SK-N-SH (cell line): ENCODE data around the gene MRPL10. TPM values are rescaled to one million over a fixed set of nuclear protein-coding genes. Genes with fewer than 3 reads are reported as not detected.

Experiments used
- CTCF ChIA-PET: fragments of 300-600, 350-600 bp; formaldehyde crosslinking; extraction: SDS; loops from one replicate; lab custom pipeline; 2021; lab: Yijun Ruan, JAX
- POLR2A ChIA-PET: fragments of 350-600 bp; sonication (Branson Sonifier 250); formaldehyde crosslinking; extraction: SDS; loops from one replicate; lab custom pipeline; 2020; ENCODE audit warnings: antibody characterized with exemption, inconsistent platforms; lab: Yijun Ruan, JAX
- DNase-seq: peaks from one replicate; pipeline ENCODE4 v3.0.0; 2012
- H2AFZ ChIP-seq: fragments of 200-600 bp; sonication (generic); 2 replicates; pipeline ENCODE4 v1.8.1; 2016; ENCODE audit warnings: antibody characterized with exemption, mild to moderate bottlenecking, low read depth
- H3F3A ChIP-seq: fragments of 200-600 bp; sonication (generic); replicated peaks from 2 replicates; pipeline ENCODE3; 2016; ENCODE audit warnings: antibody characterized with exemption, mild to moderate bottlenecking; ENCODE audit not compliant: insufficient read depth
- H3K27ac ChIP-seq, 2 experiments: fragments of 200-500 bp in 1 of 2; fragments of 200-600 bp in 1 of 2; sonication (Bioruptor generic) in 1 of 2; sonication (generic), shearing (Covaris generic) in 1 of 2; 2 replicates each; pipeline versions ENCODE4 v1.5.1 to v1.6.1; 2014 to 2016; ENCODE audit warnings: low read depth in 2 of 2, inconsistent platforms in 1 of 2, low read length in 1 of 2, mild to moderate bottlenecking in 1 of 2, mixed read lengths in 1 of 2
- H3K27me3 ChIP-seq: fragments of 200-600 bp; sonication (generic), shearing (Covaris generic); 2 replicates; pipeline ENCODE4 v1.6.1; 2016; ENCODE audit warnings: mixed run types; ENCODE audit not compliant: insufficient read depth
- H3K36me3 ChIP-seq, 2 experiments: fragments of 200-500 bp in 1 of 2; fragments of 200-600 bp in 1 of 2; sonication (Bioruptor generic) in 1 of 2; sonication (generic) in 1 of 2; replicated peaks in 1 of 2; 2 replicates each; pipeline versions ENCODE3 to v1.5.1; 2014 to 2016; ENCODE audit warnings: low read length in 1 of 2, mild to moderate bottlenecking in 1 of 2; ENCODE audit not compliant: insufficient read depth in 2 of 2, control insufficient read depth in 1 of 2
- H3K4me1 ChIP-seq, 2 experiments: fragments of 200-500 bp in 1 of 2; fragments of 200-600 bp in 1 of 2; sonication (Bioruptor generic) in 1 of 2; sonication (generic), shearing (Covaris generic) in 1 of 2; 2 replicates each; pipeline versions ENCODE4 v1.5.1 to v1.6.1; 2014 to 2016; ENCODE audit warnings: low read depth in 1 of 2, low read length in 1 of 2, mixed run types in 1 of 2; ENCODE audit not compliant: insufficient read depth in 2 of 2, control insufficient read depth in 1 of 2
- H3K4me2 ChIP-seq: fragments of 200-600 bp; sonication (generic), shearing (Covaris generic); 2 replicates; pipeline ENCODE4 v1.6.1; 2017; ENCODE audit warnings: mixed run types
- H3K4me3 ChIP-seq, 2 experiments: fragments of 200-500 bp in 1 of 2; fragments of 200-600 bp in 1 of 2; sonication (Bioruptor generic) in 1 of 2; sonication (generic), shearing (Covaris generic) in 1 of 2; 2 replicates each; pipeline versions ENCODE4 v1.5.1 to v1.8.1; 2014 to 2016; ENCODE audit warnings: low read depth in 2 of 2, inconsistent platforms in 1 of 2, low read length in 1 of 2, mild to moderate bottlenecking in 1 of 2, mixed read lengths in 1 of 2, moderate library complexity in 1 of 2
- H3K79me2 ChIP-seq: fragments of 200-600 bp; sonication (generic); 2 replicates; pipeline ENCODE4 v1.8.1; 2017; ENCODE audit warnings: mild to moderate bottlenecking; ENCODE audit not compliant: insufficient read depth
- H3K9ac ChIP-seq: fragments of 200-600 bp; sonication (generic); 2 replicates; pipeline ENCODE4 v1.6.1; 2017; ENCODE audit warnings: mixed run types
- H3K9me2 ChIP-seq: fragments of 200-600 bp; sonication (generic); 2 replicates; pipeline ENCODE4 v1.6.1; 2017; ENCODE audit warnings: mixed run types
- H3K9me3 ChIP-seq: fragments of 200-600 bp; sonication (generic); 2 replicates; pipeline ENCODE4 v1.6.1; 2017; ENCODE audit warnings: mixed run types, mild to moderate bottlenecking, moderate library complexity
- H4K20me1 ChIP-seq: fragments of 200-600 bp; sonication (generic); 2 replicates; pipeline ENCODE4 v1.6.1; 2017; ENCODE audit warnings: mild to moderate bottlenecking, mixed run types; ENCODE audit not compliant: insufficient read depth
- CHD2 ChIP-seq: fragments of 150-350 bp; IDR thresholded peaks from 2 replicates; pipeline ENCODE4 v1.6.1; 2018; ENCODE audit warnings: low read length; ENCODE audit not compliant: partially characterized antibody
- IRF3 ChIP-seq: fragments of 150-350 bp; IDR thresholded peaks from 2 replicates; pipeline ENCODE4 v1.6.1; 2016; ENCODE audit warnings: mild to moderate bottlenecking, low read depth, low read length
- JUND ChIP-seq: IDR thresholded peaks from 2 replicates; pipeline ENCODE4 v1.4.0; 2012
- MEF2A ChIP-seq: IDR thresholded peaks from 2 replicates; pipeline ENCODE4 v1.4.0; 2012; ENCODE audit warnings: low read depth, borderline replicate concordance
- NFIC ChIP-seq: IDR thresholded peaks from 2 replicates; pipeline ENCODE4 v1.4.0; 2012; ENCODE audit warnings: borderline replicate concordance
- RXRA ChIP-seq: IDR thresholded peaks from 2 replicates; pipeline ENCODE4 v1.4.0; 2012; ENCODE audit warnings: low read depth, mild to moderate bottlenecking, borderline replicate concordance
- SMC3 ChIP-seq: IDR thresholded peaks from 2 replicates; pipeline ENCODE4 v1.6.1; 2012; ENCODE audit warnings: low read depth, low read length, improper control_type of control experiment
- TAF1 ChIP-seq: IDR thresholded peaks from 2 replicates; pipeline ENCODE4 v1.6.1; 2012; ENCODE audit warnings: low read depth, mild to moderate bottlenecking, low read length, moderate library complexity, borderline replicate concordance
- TCF12 ChIP-seq: IDR thresholded peaks from 2 replicates; pipeline ENCODE4 v1.4.0; 2012
- YY1 ChIP-seq: IDR thresholded peaks from 2 replicates; pipeline ENCODE4 v1.4.0; 2012; ENCODE audit warnings: low read depth, mild to moderate bottlenecking
- WGBS: methylation state at CpG from one replicate; pipeline ENCODE4 v1.1.6; 2017; ENCODE audit warnings: low lambda C conversion rate; 5-methylcytosine and 5-hydroxymethylcytosine counted together
- polyA plus RNA-seq, 3 experiments: library from polyadenylated mRNA; depleted of rRNA; stranded (reverse); fragments of >200 nt; gene quantifications; 2 replicates each; pipeline ENCODE4 v1.2.3, GENCODE V29; 2012
- TF ChIP-seq, protein P1 (sequence below): IDR thresholded peaks from 2 replicates; pipeline ENCODE4 v1.6.1; 2012; ENCODE audit warnings: mild to moderate bottlenecking, low read depth, low read length, moderate library complexity
- TF ChIP-seq, protein P2 (sequence below): fragments of 200-600 bp; sonication (generic); IDR thresholded peaks from 2 replicates; pipeline ENCODE4 v1.6.1; 2017; ENCODE audit warnings: antibody characterized with exemption, mild to moderate bottlenecking, moderate library complexity

Gene MRPL10
- polyA plus RNA-seq, 1 of the 3 experiments (the other 2 are of a cell fraction): 136 TPM

GRCh38 chr17:47806913-47807255 is 24.5 kb downstream of the MRPL10 start:
- Histone ChIP-seq H3K27ac (no peak overlapping the region), H3K4me3 (no peak overlapping the region), H4K20me1 (0 out of 2 replicates have a peak, but pooled peaks cover 6% of the 10 kb centered on the region), H3K9me2 (no peaks in the 10 kb centered on the region), H2AFZ (no peak overlapping the region), H3K79me2 (no peaks in the 10 kb centered on the region), H3K4me2 (no peak overlapping the region), H3K9me3 (no peaks in the 10 kb centered on the region), H3K4me1 (no peaks in the 10 kb centered on the region), H3K27me3 (0 out of 2 replicates have a peak, but pooled peaks cover under 1% of the 10 kb centered on the region), H3K36me3 (peaks cover 7 to 33% of the 10 kb centered on the region in 2 experiments), H3K9ac (no peak overlapping the region), H3F3A (peaks cover 5% of the 10 kb centered on the region)
- CTCF ChIA-PET: interaction anchor here (1.4 kb wide), 1 partner anchor 63 kb away, joined by 3 read pairs; no protein-coding TSS in a partner anchor
- 96% methylated on average over 9 of the region's 9 CpGs for WGBS
- POLR2A ChIA-PET: interaction anchor here (0.6 kb wide), 1 partner anchor 303 kb away, joined by 4 read pairs; no protein-coding TSS in a partner anchor
- TF ChIP-seq MEF2A: no peak
- TF ChIP-seq NFIC: no peak
- no peak for TF ChIP-seq TCF12
- TF ChIP-seq SMC3: no peak
- TF ChIP-seq, protein P1, sequence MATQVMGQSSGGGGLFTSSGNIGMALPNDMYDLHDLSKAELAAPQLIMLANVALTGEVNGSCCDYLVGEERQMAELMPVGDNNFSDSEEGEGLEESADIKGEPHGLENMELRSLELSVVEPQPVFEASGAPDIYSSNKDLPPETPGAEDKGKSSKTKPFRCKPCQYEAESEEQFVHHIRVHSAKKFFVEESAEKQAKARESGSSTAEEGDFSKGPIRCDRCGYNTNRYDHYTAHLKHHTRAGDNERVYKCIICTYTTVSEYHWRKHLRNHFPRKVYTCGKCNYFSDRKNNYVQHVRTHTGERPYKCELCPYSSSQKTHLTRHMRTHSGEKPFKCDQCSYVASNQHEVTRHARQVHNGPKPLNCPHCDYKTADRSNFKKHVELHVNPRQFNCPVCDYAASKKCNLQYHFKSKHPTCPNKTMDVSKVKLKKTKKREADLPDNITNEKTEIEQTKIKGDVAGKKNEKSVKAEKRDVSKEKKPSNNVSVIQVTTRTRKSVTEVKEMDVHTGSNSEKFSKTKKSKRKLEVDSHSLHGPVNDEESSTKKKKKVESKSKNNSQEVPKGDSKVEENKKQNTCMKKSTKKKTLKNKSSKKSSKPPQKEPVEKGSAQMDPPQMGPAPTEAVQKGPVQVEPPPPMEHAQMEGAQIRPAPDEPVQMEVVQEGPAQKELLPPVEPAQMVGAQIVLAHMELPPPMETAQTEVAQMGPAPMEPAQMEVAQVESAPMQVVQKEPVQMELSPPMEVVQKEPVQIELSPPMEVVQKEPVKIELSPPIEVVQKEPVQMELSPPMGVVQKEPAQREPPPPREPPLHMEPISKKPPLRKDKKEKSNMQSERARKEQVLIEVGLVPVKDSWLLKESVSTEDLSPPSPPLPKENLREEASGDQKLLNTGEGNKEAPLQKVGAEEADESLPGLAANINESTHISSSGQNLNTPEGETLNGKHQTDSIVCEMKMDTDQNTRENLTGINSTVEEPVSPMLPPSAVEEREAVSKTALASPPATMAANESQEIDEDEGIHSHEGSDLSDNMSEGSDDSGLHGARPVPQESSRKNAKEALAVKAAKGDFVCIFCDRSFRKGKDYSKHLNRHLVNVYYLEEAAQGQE: no peak
- no peak for TF ChIP-seq IRF3
- TF ChIP-seq, protein P2, sequence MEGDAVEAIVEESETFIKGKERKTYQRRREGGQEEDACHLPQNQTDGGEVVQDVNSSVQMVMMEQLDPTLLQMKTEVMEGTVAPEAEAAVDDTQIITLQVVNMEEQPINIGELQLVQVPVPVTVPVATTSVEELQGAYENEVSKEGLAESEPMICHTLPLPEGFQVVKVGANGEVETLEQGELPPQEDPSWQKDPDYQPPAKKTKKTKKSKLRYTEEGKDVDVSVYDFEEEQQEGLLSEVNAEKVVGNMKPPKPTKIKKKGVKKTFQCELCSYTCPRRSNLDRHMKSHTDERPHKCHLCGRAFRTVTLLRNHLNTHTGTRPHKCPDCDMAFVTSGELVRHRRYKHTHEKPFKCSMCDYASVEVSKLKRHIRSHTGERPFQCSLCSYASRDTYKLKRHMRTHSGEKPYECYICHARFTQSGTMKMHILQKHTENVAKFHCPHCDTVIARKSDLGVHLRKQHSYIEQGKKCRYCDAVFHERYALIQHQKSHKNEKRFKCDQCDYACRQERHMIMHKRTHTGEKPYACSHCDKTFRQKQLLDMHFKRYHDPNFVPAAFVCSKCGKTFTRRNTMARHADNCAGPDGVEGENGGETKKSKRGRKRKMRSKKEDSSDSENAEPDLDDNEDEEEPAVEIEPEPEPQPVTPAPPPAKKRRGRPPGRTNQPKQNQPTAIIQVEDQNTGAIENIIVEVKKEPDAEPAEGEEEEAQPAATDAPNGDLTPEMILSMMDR: no peak
- TF ChIP-seq RXRA: no peak
- TF ChIP-seq CHD2: no peak
- TF ChIP-seq TAF1: no peak
- TF ChIP-seq JUND: no peak
- no peak for TF ChIP-seq YY1
- DNase-seq: no peak
